H9 (cell line): ENCODE data around the gene HAPLN1. TPM values are rescaled to one million over a fixed set of nuclear protein-coding genes. Genes with fewer than 3 reads are reported as not detected.
A peak's percentile ranks its signal among the peaks of the same experiment; 100 is the strongest.

ENCODE experiments used
- DNase-seq: peaks from one replicate; pipeline ENCODE4 v3.0.0-alpha.2; 2017
- H2AFZ ChIP-seq: one replicate; pipeline ENCODE4 v1.6.1; 2013; ENCODE audit warnings: mild to moderate bottlenecking, low read length, control low read depth, moderate library complexity
- H2AK5ac ChIP-seq: 2 replicates; pipeline ENCODE4 v1.6.1; 2013; ENCODE audit warnings: low read length, control low read depth, mixed read lengths; ENCODE audit not compliant: insufficient read length
- H2BK120ac ChIP-seq: one replicate; pipeline ENCODE4 v1.6.1; 2013; ENCODE audit warnings: low read depth, mild to moderate bottlenecking, low read length, control low read depth, inconsistent platforms; ENCODE audit not compliant: poor library complexity, severe bottlenecking
- H2BK12ac ChIP-seq: 2 replicates; pipeline ENCODE4 v1.6.1; 2013; ENCODE audit warnings: low read length, control low read depth, mixed read lengths, low read depth; ENCODE audit not compliant: insufficient read length
- H2BK15ac ChIP-seq: 2 replicates; pipeline ENCODE4 v1.6.1; 2013; ENCODE audit warnings: low read depth, low read length, control low read depth
- H2BK20ac ChIP-seq: one replicate; pipeline ENCODE4 v1.6.1; 2013; ENCODE audit warnings: low read depth, mild to moderate bottlenecking, low read length, control low read depth, inconsistent platforms; ENCODE audit not compliant: poor library complexity, severe bottlenecking
- H2BK5ac ChIP-seq: 2 replicates; pipeline ENCODE4 v1.6.1; 2013; ENCODE audit warnings: low read length, control low read depth, mixed read lengths; ENCODE audit not compliant: insufficient read length
- H3K14ac ChIP-seq: 2 replicates; pipeline ENCODE4 v1.6.1; 2013; ENCODE audit warnings: low read length, control low read depth; ENCODE audit not compliant: insufficient read depth
- H3K18ac ChIP-seq: 2 replicates; pipeline ENCODE4 v1.6.1; 2013; ENCODE audit warnings: low read depth, mild to moderate bottlenecking, mixed read lengths, low read length, control low read depth; ENCODE audit not compliant: insufficient read length
- H3K23ac ChIP-seq: 2 replicates; pipeline ENCODE4 v1.6.1; 2013; ENCODE audit warnings: low read length, control low read depth, mixed read lengths, low read depth; ENCODE audit not compliant: insufficient read length
- H3K23me2 ChIP-seq: 2 replicates; pipeline ENCODE4 v1.6.1; 2013; ENCODE audit warnings: low read depth, mild to moderate bottlenecking, mixed read lengths, low read length, control low read depth; ENCODE audit not compliant: insufficient read length, poor library complexity, severe bottlenecking
- H3K27ac ChIP-seq: 2 replicates; pipeline ENCODE4 v1.5.1; 2013; ENCODE audit warnings: low read length, control low read depth, mixed read lengths, low read depth; ENCODE audit not compliant: insufficient read length
- H3K27me3 ChIP-seq: 2 replicates; pipeline ENCODE4 v1.6.1; 2013; ENCODE audit warnings: low read length, control low read depth, inconsistent platforms; ENCODE audit not compliant: insufficient read depth
- H3K4ac ChIP-seq: 2 replicates; pipeline ENCODE4 v1.6.1; 2013; ENCODE audit warnings: low read depth, mild to moderate bottlenecking, control low read depth, inconsistent platforms, low read length, moderate library complexity
- H3K4me1 ChIP-seq: 2 replicates; pipeline ENCODE4 v1.6.1; 2013; ENCODE audit warnings: low read length, control low read depth, inconsistent platforms; ENCODE audit not compliant: insufficient read depth
- H3K4me2 ChIP-seq: 2 replicates; pipeline ENCODE4 v1.6.1; 2013; ENCODE audit warnings: low read length, control low read depth, mixed read lengths; ENCODE audit not compliant: insufficient read length, insufficient read depth
- H3K56ac ChIP-seq: 2 replicates; pipeline ENCODE4 v1.6.1; 2013; ENCODE audit warnings: low read depth, mild to moderate bottlenecking, mixed read lengths, low read length, control low read depth; ENCODE audit not compliant: insufficient read length
- H3K79me1 ChIP-seq: 2 replicates; pipeline ENCODE4 v1.6.1; 2013; ENCODE audit warnings: low read depth, mild to moderate bottlenecking, moderate library complexity, low read length, control low read depth, inconsistent platforms; ENCODE audit not compliant: insufficient read depth, poor library complexity, severe bottlenecking
- H3K79me2 ChIP-seq: 2 replicates; pipeline ENCODE4 v1.6.1; 2013; ENCODE audit warnings: low read length, control low read depth, inconsistent platforms; ENCODE audit not compliant: insufficient read depth
- H3K9ac ChIP-seq: 2 replicates; pipeline ENCODE4 v1.6.1; 2013; ENCODE audit warnings: low read length, control low read depth, mixed read lengths; ENCODE audit not compliant: insufficient read length; ENCODE audit errors: extremely low read depth
- H3K9me3 ChIP-seq: one replicate; pipeline ENCODE4 v1.6.1; 2013; ENCODE audit warnings: low read depth, low read length, inconsistent platforms; ENCODE audit not compliant: control insufficient read depth
- H3T11ph ChIP-seq: one replicate; pipeline ENCODE4 v1.6.1; 2013; ENCODE audit warnings: mild to moderate bottlenecking, low read length, control low read depth, inconsistent platforms
- H4K20me1 ChIP-seq: one replicate; pipeline ENCODE4 v1.6.1; 2013; ENCODE audit not compliant: control insufficient read depth, insufficient read length, insufficient read depth
- H4K5ac ChIP-seq: 2 replicates; pipeline ENCODE4 v1.6.1; 2013; ENCODE audit warnings: low read depth, mild to moderate bottlenecking, mixed read lengths, low read length, control low read depth; ENCODE audit not compliant: insufficient read length
- H4K8ac ChIP-seq: replicated peaks from 2 replicates; pipeline ENCODE4 v1.6.1; 2013; ENCODE audit warnings: low read length, control low read depth, mixed read lengths, low read depth; ENCODE audit not compliant: insufficient read length
- H4K91ac ChIP-seq: 2 replicates; pipeline ENCODE4 v1.6.1; 2013; ENCODE audit warnings: low read depth, mild to moderate bottlenecking, moderate library complexity, mixed read lengths, low read length, control low read depth; ENCODE audit not compliant: insufficient read length
- H3K27ac Mint-ChIP-seq, 3 experiments: 2 replicates in 2 of 3; 3 replicates in 1 of 3; pipeline ENCODE4 v1.8.0; 2020 to 2021; ENCODE audit warnings: mixed read lengths in 3 of 3, mild to moderate bottlenecking in 1 of 3, moderate library complexity in 1 of 3
- H3K27me3 Mint-ChIP-seq: 2 replicates; pipeline ENCODE4 v1.8.0; 2021; ENCODE audit warnings: low read depth, mild to moderate bottlenecking, moderate library complexity, mixed read lengths
- H3K36me3 Mint-ChIP-seq, 3 experiments: 2 replicates in 2 of 3; 3 replicates in 1 of 3; pipeline ENCODE4 v1.8.0; 2020 to 2021; ENCODE audit warnings: low read depth in 3 of 3, mixed read lengths in 3 of 3; ENCODE audit not compliant: insufficient read depth in 1 of 3
- H3K4me1 Mint-ChIP-seq, 2 experiments: 2 replicates each; pipeline ENCODE4 v1.8.0; 2020; ENCODE audit warnings: mixed read lengths in 2 of 2
- H3K4me3 Mint-ChIP-seq, 2 experiments: 2 replicates in 1 of 2; 3 replicates in 1 of 2; pipeline ENCODE4 v1.8.0; 2020 to 2021; ENCODE audit warnings: mild to moderate bottlenecking in 2 of 2, mixed read lengths in 2 of 2, moderate library complexity in 1 of 2
- H3K9me3 Mint-ChIP-seq, 2 experiments: 2 replicates in 1 of 2; 3 replicates in 1 of 2; pipeline ENCODE4 v1.8.0; 2020; ENCODE audit warnings: mild to moderate bottlenecking in 2 of 2, mixed read lengths in 2 of 2, moderate library complexity in 1 of 2
- CTCF ChIP-seq: fragments of 200-600 bp; sonication (generic); conservative IDR thresholded peaks from 3 replicates; pipeline ENCODE4 v1.8.0; 2021; ENCODE audit warnings: antibody characterized with exemption, mild to moderate bottlenecking
- WGBS: extraction: QIAGEN DNeasy Blood & Tissue Kit; methylation state at CpG from one replicate; pipeline ENCODE4 v1.1.7; 2013; ENCODE audit warnings: missing lambda C conversion rate, low lambda C conversion rate, mixed read lengths; ENCODE audit not compliant: insufficient read length; ENCODE audit errors: extremely low coverage; 5-methylcytosine and 5-hydroxymethylcytosine counted together
- total RNA-seq: library from RNA; stranded (reverse); gene quantifications from 2 replicates; pipeline ENCODE4 v1.2.1, GENCODE V29; 2021

The HAPLN1 gene
- total RNA-seq, 1 experiment from 2014 or later: 0.22 TPM

DNA sequence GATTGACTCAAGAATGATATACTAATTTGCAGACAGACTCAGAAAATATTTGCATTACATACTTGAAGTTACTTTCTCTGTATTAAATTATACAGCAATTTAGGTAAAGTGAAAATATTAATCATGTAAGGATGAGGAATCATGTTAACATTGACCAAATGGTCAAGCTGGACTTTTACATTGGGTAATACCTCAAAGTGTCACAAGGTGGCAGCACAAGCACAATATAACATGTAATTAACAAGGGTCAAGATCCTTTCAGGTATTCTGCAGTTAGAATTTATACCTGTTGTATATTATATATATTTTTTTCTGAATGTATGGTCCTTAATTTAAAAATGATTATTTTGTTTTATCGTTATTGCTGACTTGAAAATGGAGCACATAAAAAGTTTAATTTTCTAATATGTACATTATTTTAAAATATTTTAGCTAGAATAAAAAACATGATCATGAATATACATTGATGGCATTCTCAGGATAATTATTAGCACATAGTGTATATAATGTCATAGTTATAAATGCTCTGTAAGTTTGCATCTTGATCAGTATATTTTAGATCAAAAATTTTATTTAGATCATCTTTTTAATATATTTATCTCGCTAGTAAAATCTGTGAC, 8.6 kb downstream of the HAPLN1 start:
- DNase-seq: no peak

More for the DNA sequence above, 8.6 kb downstream of the HAPLN1 start:
- Histone ChIP-seq H3K56ac (no peak overlapping the region), H2BK15ac (no peak overlapping the region), H3K79me2 (no peaks in the 10 kb centered on the region), H3K4me1 (peaks cover 9% of the 10 kb centered on the region; the same call in 1 of the 2 replicates), H3K4me2 (no peak overlapping the region), H2BK20ac (no peak overlapping the region), H4K8ac (no peak overlapping the region), H3K23ac (no peak overlapping the region), H2BK5ac (no peak overlapping the region), H3K27ac (no peak overlapping the region), H3K27me3 (no peaks in the 10 kb centered on the region), H2BK120ac (no peak overlapping the region), H3K9ac (no peak overlapping the region), H3K4ac (no peak overlapping the region), H4K91ac (no peak overlapping the region), H2AFZ (no peak overlapping the region), H3K79me1 (no peaks in the 10 kb centered on the region), H3K23me2 (no peaks in the 10 kb centered on the region), H3K14ac (no peak overlapping the region), H4K5ac (no peak overlapping the region), H3K9me3 (no peaks in the 10 kb centered on the region), H4K20me1 (no peaks in the 10 kb centered on the region), H3K18ac (no peak overlapping the region), H2BK12ac (no peak overlapping the region), H2AK5ac (no peak overlapping the region), H3T11ph (no peak overlapping the region)
- WGBS: no CpG with 5 or more reads among the region's 2 CpGs
- no peak overlapping the region for H3K4me3 Mint-ChIP-seq
- peak; percentile 86 for TF ChIP-seq CTCF
- no peak overlapping the region for H3K27ac Mint-ChIP-seq
- peaks cover 0 to 2% of the 10 kb centered on the region in 2 experiments; a peak in 2 of 5 replicates for H3K9me3 Mint-ChIP-seq
- H3K4me1 Mint-ChIP-seq: peaks cover 17 to 20% of the 10 kb centered on the region in 2 experiments
- H3K36me3 Mint-ChIP-seq: peaks cover 0 to 5% (median 2%) of the 10 kb centered on the region in 3 experiments; a peak in 2 of 7 replicates
- no peaks in the 10 kb centered on the region for H3K27me3 Mint-ChIP-seq
